ENCODE data around the gene PAX5. TPM values are rescaled to one million over a fixed set of nuclear protein-coding genes. Genes with fewer than 3 reads are reported as not detected.

The PAX5 gene
- under 1 TPM; 0.43 to 0.53 TPM for total RNA-seq

GRCh38 chr9:37033682-37034304, at the start of gene PAX5:
TSS of gene PAX5 (minus strand) at chr9:37034268. CDS start at chr9:37034031, 237 bp downstream.

Small RNA genes lying within 50 kb of the gene (microRNA-seq; reads per million reads assigned to microRNA genes)
- gene MIR4475 (ENCODE audit: borderline microRNAs expressed, borderline replicate concordance): not detected
- gene MIR4476 (ENCODE audit: borderline microRNAs expressed, borderline replicate concordance): not detected
- gene MIR4540 (ENCODE audit: borderline microRNAs expressed, borderline replicate concordance): not detected

Other genes with a start within 250 kb of the PAX5 start
- gene ZCCHC7, start 86.3 kb upstream of the PAX5 start, total RNA-seq: 10 to 100 TPM; 24.9 to 27.5 TPM